ENCODE measurements around the gene KRTAP20-4. TPM values are rescaled to one million over a fixed set of nuclear protein-coding genes. Genes with fewer than 3 reads are reported as not detected.

KRTAP20-4 gene
- total RNA-seq, 2 experiments from 2014 or later: not detected

DNA sequence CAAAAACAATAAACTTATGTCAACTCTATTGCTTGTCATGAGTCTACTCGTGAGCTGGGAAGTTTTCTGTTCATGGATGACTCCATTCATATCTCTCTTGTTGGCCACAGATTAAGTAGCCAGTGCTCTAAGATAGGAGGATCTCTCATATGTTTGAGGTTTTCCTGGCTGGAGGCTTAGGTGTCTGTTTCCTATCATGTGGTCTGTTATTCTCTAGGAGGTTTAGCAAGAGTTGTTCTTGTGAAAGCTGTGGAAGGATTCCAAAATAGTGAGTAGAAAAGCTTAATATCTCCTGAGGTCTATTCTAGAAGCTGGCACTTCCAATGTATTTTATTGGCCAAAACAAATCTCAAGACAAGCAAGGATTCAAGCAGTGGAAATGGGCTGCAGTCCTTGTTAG is 8.8 kb downstream of the KRTAP20-4 start:
- DNase-seq (no peak), ATAC-seq (ENCODE audit: poor library complexity) (no peak)
- Mint-ChIP-seq H3K4me1 (ENCODE audit: low read depth) (no peaks in the 10 kb centered on the region), H3K27ac (no peak overlapping the region), H3K9me3 (peaks cover 3% of the 10 kb centered on the region), H3K27me3 (no peaks in the 10 kb centered on the region), H3K4me3 (no peak overlapping the region), H3K36me3 (ENCODE audit: low read depth) (no peaks in the 10 kb centered on the region)
- H3K36me3 ChIP-seq (ENCODE audit: insufficient read depth, low read length): no peaks in the 10 kb centered on the region
- peaks cover 0 to 4% of the 10 kb centered on the region in 2 experiments for H3K9me3 ChIP-seq (ENCODE audit: control insufficient read depth in 1 of 2, insufficient read depth in 1 of 2, low read length in 2 of 2)
- TF ChIP-seq, protein P1, sequence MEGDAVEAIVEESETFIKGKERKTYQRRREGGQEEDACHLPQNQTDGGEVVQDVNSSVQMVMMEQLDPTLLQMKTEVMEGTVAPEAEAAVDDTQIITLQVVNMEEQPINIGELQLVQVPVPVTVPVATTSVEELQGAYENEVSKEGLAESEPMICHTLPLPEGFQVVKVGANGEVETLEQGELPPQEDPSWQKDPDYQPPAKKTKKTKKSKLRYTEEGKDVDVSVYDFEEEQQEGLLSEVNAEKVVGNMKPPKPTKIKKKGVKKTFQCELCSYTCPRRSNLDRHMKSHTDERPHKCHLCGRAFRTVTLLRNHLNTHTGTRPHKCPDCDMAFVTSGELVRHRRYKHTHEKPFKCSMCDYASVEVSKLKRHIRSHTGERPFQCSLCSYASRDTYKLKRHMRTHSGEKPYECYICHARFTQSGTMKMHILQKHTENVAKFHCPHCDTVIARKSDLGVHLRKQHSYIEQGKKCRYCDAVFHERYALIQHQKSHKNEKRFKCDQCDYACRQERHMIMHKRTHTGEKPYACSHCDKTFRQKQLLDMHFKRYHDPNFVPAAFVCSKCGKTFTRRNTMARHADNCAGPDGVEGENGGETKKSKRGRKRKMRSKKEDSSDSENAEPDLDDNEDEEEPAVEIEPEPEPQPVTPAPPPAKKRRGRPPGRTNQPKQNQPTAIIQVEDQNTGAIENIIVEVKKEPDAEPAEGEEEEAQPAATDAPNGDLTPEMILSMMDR (IDR thresholded peaks at IDR 0.05): no peak
- intact Hi-C loops (cut with DNase I, micrococcal nuclease): no loop called here
- H3K4me3 ChIP-seq (ENCODE audit: low read length): no peak overlapping the region
- POLR2A ChIA-PET: no interaction called here
- no peak overlapping the region for H3K27ac ChIP-seq (ENCODE audit: low read depth in 1 of 2, low read length in 2 of 2)
- CTCF ChIA-PET: no interaction called here
- H3K4me1 ChIP-seq (ENCODE audit: insufficient read depth, low read length): no peaks in the 10 kb centered on the region
- no peaks in the 10 kb centered on the region for H3K27me3 ChIP-seq (ENCODE audit: control insufficient read depth in 1 of 2, insufficient read depth in 2 of 2, low read length in 2 of 2)

DNA sequence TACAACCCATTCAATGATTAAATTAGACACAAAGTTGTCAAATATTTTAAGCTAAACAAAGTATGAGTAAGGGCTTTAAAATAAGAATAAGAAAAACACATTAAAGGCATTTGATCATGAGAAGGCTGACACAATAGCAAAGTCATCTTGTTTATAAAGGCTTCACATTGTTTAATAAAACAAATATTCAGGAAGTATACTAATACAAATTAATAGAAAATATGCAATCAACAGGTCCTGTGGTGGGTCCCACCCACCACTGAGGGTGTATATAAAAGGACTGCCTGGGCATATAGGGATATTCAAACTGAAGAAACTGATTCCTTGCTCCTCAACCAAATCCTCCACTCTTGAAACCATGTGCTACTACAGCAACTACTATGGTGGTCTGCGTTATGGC is 14.5 kb downstream of the KRTAP20-4 start, which contains the start of gene KRTAP20-2:
KRTAP20-2 (plus strand) TSS at position 301 of the 400 bp plus-strand sequence; CDS start at position 359, 58 bp downstream.
- Histone ChIP-seq H3K27me3 (ENCODE audit: control insufficient read depth in 1 of 2, insufficient read depth in 2 of 2, low read length in 2 of 2) (no peaks in the 10 kb centered on the region), H3K4me3 (ENCODE audit: low read length) (no peak within 1 kb of the TSS), H3K36me3 (ENCODE audit: insufficient read depth, low read length) (no peaks in the 10 kb centered on the region), H3K9me3 (ENCODE audit: control insufficient read depth in 1 of 2, insufficient read depth in 1 of 2, low read length in 2 of 2) (no peaks in the 10 kb centered on the region), H3K27ac (ENCODE audit: low read depth in 1 of 2, low read length in 2 of 2) (no peak within 1 kb of the TSS), H3K4me1 (ENCODE audit: insufficient read depth, low read length) (no peaks in the 10 kb centered on the region)
- Mint-ChIP-seq H3K9me3 (no peaks in the 10 kb centered on the region), H3K27ac (no peak within 1 kb of the TSS), H3K27me3 (no peaks in the 10 kb centered on the region), H3K4me1 (ENCODE audit: low read depth) (no peaks in the 10 kb centered on the region), H3K4me3 (no peak within 1 kb of the TSS), H3K36me3 (ENCODE audit: low read depth) (no peaks in the 10 kb centered on the region)
- TF ChIP-seq, protein P1 (IDR thresholded peaks at IDR 0.05): no peak
- DNase-seq: no peak
- ChIA-PET POLR2A (no interaction called here), CTCF (no interaction called here)
- intact Hi-C loops (cut with DNase I, micrococcal nuclease): no loop called here
- no peak for ATAC-seq (ENCODE audit: poor library complexity)

DNA sequence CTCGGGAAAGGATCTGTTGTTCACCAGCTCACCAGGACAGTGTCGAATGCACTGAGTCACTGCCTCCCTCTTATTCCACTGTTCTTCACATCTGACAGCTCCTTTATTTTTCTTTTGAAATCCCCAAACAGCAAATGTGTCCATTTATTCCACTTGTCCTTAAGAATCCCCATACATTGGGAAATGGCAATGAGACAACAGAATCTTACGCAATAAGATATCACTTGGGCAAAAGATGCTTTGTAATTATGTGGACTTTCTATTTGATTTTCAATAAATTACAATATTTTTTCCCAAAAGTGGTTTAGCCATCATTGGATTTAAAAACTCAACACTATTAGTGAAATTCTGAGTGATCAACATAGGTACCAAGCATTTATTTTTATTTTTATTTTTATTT is 18.3 kb downstream of the KRTAP20-4 start:
- H3K27ac ChIP-seq (ENCODE audit: low read depth in 1 of 2, low read length in 2 of 2): no peak overlapping the region

More for the DNA sequence above, 18.3 kb downstream of the KRTAP20-4 start:
- Histone ChIP-seq H3K4me1 (ENCODE audit: insufficient read depth, low read length) (no peaks in the 10 kb centered on the region), H3K9me3 (ENCODE audit: control insufficient read depth in 1 of 2, insufficient read depth in 1 of 2, low read length in 2 of 2) (peaks cover 0 to 4% of the 10 kb centered on the region in 2 experiments), H3K36me3 (ENCODE audit: insufficient read depth, low read length) (no peaks in the 10 kb centered on the region), H3K27me3 (ENCODE audit: control insufficient read depth in 1 of 2, insufficient read depth in 2 of 2, low read length in 2 of 2) (no peaks in the 10 kb centered on the region), H3K4me3 (ENCODE audit: low read length) (no peak overlapping the region)
- no peak overlapping the region for H3K4me3 Mint-ChIP-seq
- H3K27me3 Mint-ChIP-seq: no peaks in the 10 kb centered on the region
- TF ChIP-seq, protein P1 (IDR thresholded peaks at IDR 0.05): no peak
- POLR2A ChIA-PET: no interaction called here
- CTCF ChIA-PET: no interaction called here
- H3K9me3 Mint-ChIP-seq: peaks cover 7% of the 10 kb centered on the region
- ATAC-seq (ENCODE audit: poor library complexity) (no peak), DNase-seq (no peak)
- no peak overlapping the region for H3K27ac Mint-ChIP-seq
- no peaks in the 10 kb centered on the region for H3K36me3 Mint-ChIP-seq (ENCODE audit: low read depth)
- H3K4me1 Mint-ChIP-seq (ENCODE audit: low read depth): no peaks in the 10 kb centered on the region
- intact Hi-C loops (cut with DNase I, micrococcal nuclease): no loop called here
